Naive thymus-derived CD8-positive, alpha-beta T cell (primary cell): ENCODE measurements around the gene H6PD. TPM values are rescaled to one million over a fixed set of nuclear protein-coding genes. Genes with fewer than 3 reads are reported as not detected.

Experiments
- ATAC-seq, 2 donors: fragments of 150-1000 bp; cut with Tn5 transposase in 1 of 2; sonication (Bioruptor Pico), chemical (Tn5 transposase) in 1 of 2; 1 replicate in 1 of 2; 2 replicates in 1 of 2; pipeline ENCODE4 v1.10.0; 2021; ENCODE audit warnings: mild to moderate bottlenecking in 2 of 2, moderate library complexity in 2 of 2
- POLR2A ChIA-PET: fragments of 350-600 bp; sonication (Branson Sonifier 250); formaldehyde crosslinking; loops from one replicate; lab custom pipeline; 2021; ENCODE audit warnings: antibody characterized with exemption; lab: Charles Lee
- DNase-seq, 10 donors: peaks; one replicate each; pipeline versions ENCODE4 v3.0.0 to v3.0.0-alpha.2; 2020 to 2022
- H3K27ac Mint-ChIP-seq, 10 donors: one replicate each; pipeline ENCODE4 v1.8.0; 2020 to 2022; ENCODE audit warnings: mild to moderate bottlenecking in 10 of 10, mixed read lengths in 10 of 10, moderate library complexity in 4 of 10, inconsistent platforms in 1 of 10
- H3K27me3 Mint-ChIP-seq, 5 donors: one replicate each; pipeline ENCODE4 v1.8.0; 2021 to 2022; ENCODE audit warnings: mixed read lengths in 5 of 5
- H3K36me3 Mint-ChIP-seq, 3 donors: one replicate each; pipeline ENCODE4 v1.8.0; 2020 to 2022; ENCODE audit warnings: mixed read lengths in 3 of 3, mild to moderate bottlenecking in 2 of 3, inconsistent platforms in 1 of 3
- H3K4me1 Mint-ChIP-seq, 4 donors: one replicate each; pipeline ENCODE4 v1.8.0; 2021 to 2022; ENCODE audit warnings: mixed read lengths in 4 of 4
- H3K4me3 Mint-ChIP-seq, 10 donors: one replicate each; pipeline ENCODE4 v1.8.0; 2020 to 2022; ENCODE audit warnings: mild to moderate bottlenecking in 10 of 10, mixed read lengths in 10 of 10, moderate library complexity in 6 of 10, inconsistent platforms in 1 of 10
- H3K9me3 Mint-ChIP-seq, 9 donors: one replicate each; pipeline ENCODE4 v1.8.0; 2020 to 2022; ENCODE audit warnings: mixed read lengths in 9 of 9, mild to moderate bottlenecking in 3 of 9, inconsistent platforms in 1 of 9, moderate library complexity in 1 of 9
- polyA plus RNA-seq, 3 donors: library from polyadenylated mRNA; unstranded; fragments of 300-500 nt; fragmentation: Illumina TruSeq; gene quantifications; one replicate each; pipeline ENCODE4 v1.2.3, GENCODE V29; 2021
- total RNA-seq, 8 experiments: library from RNA in 2 of 8; stranded (reverse) in 2 of 8; gene quantifications; one replicate each; pipeline ENCODE4 v1.2.3 and lab custom pipeline; 2021 to 2026

The H6PD gene
- total and polyA plus RNA-seq, 5 experiments from 2014 or later = 8.5 to 18.9 (median 14.9) TPM

DNA sequence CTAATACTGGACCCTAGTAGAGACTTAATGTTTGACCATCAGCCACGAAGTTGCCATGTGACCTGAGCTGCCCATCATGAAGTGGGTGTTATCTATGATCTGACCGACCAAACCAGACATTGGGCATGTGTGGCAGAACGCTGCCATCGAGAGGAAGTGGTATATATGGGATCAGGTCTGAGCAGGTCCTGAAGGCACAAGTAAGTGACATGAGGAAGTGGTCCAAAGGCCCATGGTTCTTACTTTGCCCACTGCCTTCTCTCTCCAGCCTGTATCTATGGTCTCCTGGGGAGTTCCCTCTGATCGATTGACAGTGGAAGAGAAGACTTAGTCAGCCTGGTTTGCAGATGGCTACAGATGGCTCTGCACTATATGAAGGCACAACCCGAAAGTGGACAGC lies 66.0 kb downstream of the H6PD start:
- POLR2A ChIA-PET = no interaction called here
- Mint-ChIP-seq H3K27ac (no peak overlapping the region), H3K36me3 (no peaks in the 10 kb centered on the region), H3K9me3 (no peaks in the 10 kb centered on the region), H3K4me1 (peaks cover 2 to 14% (median 9%) of the 10 kb centered on the region in 4 donors), H3K27me3 (peaks cover 0 to 9% (median 0%) of the 10 kb centered on the region in 5 donors), H3K4me3 (no peak overlapping the region)
- ATAC-seq = no peak
- DNase-seq = no peak

DNA sequence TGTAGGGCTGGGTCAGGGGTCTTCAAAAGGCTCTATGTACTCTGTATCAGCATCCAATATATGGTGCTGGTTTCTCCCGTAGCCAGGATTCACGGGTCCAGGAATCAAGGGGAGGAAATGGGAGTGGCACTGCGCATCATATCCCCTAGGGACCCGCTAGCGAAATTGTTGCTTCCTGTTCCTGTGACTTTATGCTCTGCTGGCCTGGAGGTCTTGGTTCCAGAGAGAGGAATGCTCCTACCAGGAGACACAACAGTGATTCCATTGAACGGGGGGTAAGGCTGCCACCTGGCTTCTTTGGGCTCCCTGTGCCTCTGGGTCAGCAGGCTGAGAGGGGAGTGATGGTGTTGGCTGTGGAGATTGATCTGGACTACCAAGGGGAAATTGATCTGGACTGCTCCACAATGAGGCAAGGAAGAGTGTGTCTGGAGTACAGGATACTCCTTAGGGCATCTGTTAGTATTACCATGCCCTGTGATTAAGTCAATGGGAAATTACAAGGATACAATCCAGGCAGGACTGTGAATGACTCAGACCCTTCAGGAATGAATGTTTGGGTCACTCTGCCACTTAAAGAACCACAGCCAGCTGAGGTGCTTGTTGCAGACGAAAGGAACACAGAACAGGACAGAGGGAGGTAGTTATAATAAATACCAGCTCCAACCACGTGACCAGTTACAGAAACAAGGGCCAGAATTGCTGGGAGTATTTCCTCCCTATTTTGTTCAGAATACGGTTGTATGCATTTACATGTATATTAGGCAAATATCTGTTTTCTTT lies 68.4 kb downstream of the H6PD start:
- Mint-ChIP-seq H3K27me3 (peaks cover 0 to 5% (median 0%) of the 10 kb centered on the region in 5 donors), H3K27ac (no peak overlapping the region), H3K4me1 (peaks cover 2 to 14% (median 7%) of the 10 kb centered on the region in 4 donors), H3K4me3 (no peak overlapping the region), H3K36me3 (no peaks in the 10 kb centered on the region), H3K9me3 (no peaks in the 10 kb centered on the region)
- POLR2A ChIA-PET = no interaction called here
- DNase-seq (no peak), ATAC-seq (no peak)

GRCh38 chr1:9303916-9304315 lies 69.3 kb downstream of the H6PD start:
- POLR2A ChIA-PET = no interaction called here
- no peak for ATAC-seq
- no peak for DNase-seq
- Mint-ChIP-seq H3K27me3 (peaks cover 0 to 5% (median 0%) of the 10 kb centered on the region in 5 donors), H3K4me1 (peaks cover 2 to 14% (median 10%) of the 10 kb centered on the region in 4 donors), H3K4me3 (no peak overlapping the region), H3K27ac (no peak overlapping the region), H3K36me3 (no peaks in the 10 kb centered on the region), H3K9me3 (no peaks in the 10 kb centered on the region)

DNA sequence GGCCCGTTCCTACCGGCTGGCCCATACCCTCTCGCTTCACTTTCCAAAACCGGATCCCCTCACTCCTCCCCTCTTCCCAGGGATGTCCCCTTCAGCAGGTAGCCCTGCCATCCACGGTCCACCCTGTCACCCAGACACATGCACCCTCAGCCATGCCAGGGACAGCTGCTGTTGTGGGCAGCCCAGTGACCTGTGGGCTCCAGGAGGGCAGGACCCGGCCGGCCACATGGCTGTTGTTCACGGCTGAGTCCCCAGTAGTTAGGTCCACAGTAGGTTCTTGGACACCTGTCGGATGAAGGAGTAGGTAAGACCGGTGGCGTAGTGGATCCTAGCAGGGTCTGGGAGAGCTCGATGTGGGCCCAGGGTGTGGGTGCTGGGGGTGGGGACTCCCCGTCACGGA lies 70.6 kb downstream of the H6PD start:
- Mint-ChIP-seq H3K36me3 (no peaks in the 10 kb centered on the region), H3K9me3 (no peaks in the 10 kb centered on the region), H3K4me1 (peaks cover 2 to 14% (median 11%) of the 10 kb centered on the region in 4 donors), H3K27ac (peak overlapping the region in 1 of 10 donors; percentile 55), H3K27me3 (peaks cover 0 to 5% (median 0%) of the 10 kb centered on the region in 5 donors), H3K4me3 (no peak overlapping the region)
- no peak for DNase-seq
- POLR2A ChIA-PET = no interaction called here
- ATAC-seq = no peak

GRCh38 chr1:9306006-9306405 lies 71.4 kb downstream of the H6PD start:
- H3K36me3 Mint-ChIP-seq = no peaks in the 10 kb centered on the region
- no peak overlapping the region for H3K27ac Mint-ChIP-seq
- DNase-seq (no peak), ATAC-seq (no peak)
- H3K27me3 Mint-ChIP-seq = peaks cover 0 to 5% (median 0%) of the 10 kb centered on the region in 5 donors
- no peak overlapping the region for H3K4me3 Mint-ChIP-seq
- H3K4me1 Mint-ChIP-seq = peaks cover 0 to 10% (median 6%) of the 10 kb centered on the region in 4 donors
- POLR2A ChIA-PET = no interaction called here
- H3K9me3 Mint-ChIP-seq = no peaks in the 10 kb centered on the region

- H3K36me3 Mint-ChIP-seq = no peaks in the 10 kb centered on the region
- H3K27me3 Mint-ChIP-seq = peaks cover 0 to 5% (median 0%) of the 10 kb centered on the region in 5 donors
- no peaks in the 10 kb centered on the region for H3K9me3 Mint-ChIP-seq
- POLR2A ChIA-PET = no interaction called here
- DNase-seq (no peak), ATAC-seq (no peak)
- H3K4me3 Mint-ChIP-seq = no peak overlapping the region
- H3K4me1 Mint-ChIP-seq = peaks cover 0 to 10% (median 6%) of the 10 kb centered on the region in 4 donors
- no peak overlapping the region for H3K27ac Mint-ChIP-seq
These were observed 72.7 kb downstream of the H6PD start for GRCh38 chr1:9307303-9307702.

DNA sequence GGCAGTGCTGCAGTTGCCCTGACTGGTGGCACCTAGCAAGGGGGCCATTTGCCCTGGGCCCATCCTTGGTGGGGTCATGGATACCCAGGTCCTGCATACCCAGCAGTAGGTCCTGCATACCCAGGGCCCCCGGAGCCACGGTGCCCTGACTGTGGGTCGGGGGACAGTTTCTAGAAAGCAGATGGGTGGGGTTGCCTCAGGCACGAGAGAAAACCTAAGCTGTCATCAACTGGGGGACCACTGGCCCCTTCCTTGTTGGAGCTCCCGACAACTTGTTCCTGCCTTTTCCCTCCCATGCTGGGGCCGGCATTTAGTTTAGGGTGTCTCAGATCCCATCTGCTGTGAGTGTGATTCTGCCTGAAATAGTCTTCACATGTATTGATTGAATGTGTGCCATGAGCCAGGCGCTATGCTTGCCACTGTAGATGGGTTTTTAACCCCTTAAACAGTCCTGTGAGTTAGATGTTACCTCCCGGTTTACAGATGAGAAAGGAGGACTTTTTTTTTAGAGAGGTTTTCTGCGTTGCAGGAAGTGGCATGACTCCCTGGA lies 73.7 kb downstream of the H6PD start:
- H3K27ac Mint-ChIP-seq = peak overlapping the region in 1 of 10 donors; percentile 37
- H3K27me3 Mint-ChIP-seq = peaks cover 0 to 5% (median 0%) of the 10 kb centered on the region in 5 donors
- POLR2A ChIA-PET = interaction anchor here (0.6 kb wide), 1 partner anchor 13 kb away, joined by 3 read pairs; no protein-coding TSS in a partner anchor
- ATAC-seq (no peak), DNase-seq (no peak)
- H3K4me1 Mint-ChIP-seq = peaks cover 0 to 6% (median 4%) of the 10 kb centered on the region in 4 donors
- no peaks in the 10 kb centered on the region for H3K9me3 Mint-ChIP-seq
- H3K36me3 Mint-ChIP-seq = no peaks in the 10 kb centered on the region
- H3K4me3 Mint-ChIP-seq = no peak overlapping the region

DNA sequence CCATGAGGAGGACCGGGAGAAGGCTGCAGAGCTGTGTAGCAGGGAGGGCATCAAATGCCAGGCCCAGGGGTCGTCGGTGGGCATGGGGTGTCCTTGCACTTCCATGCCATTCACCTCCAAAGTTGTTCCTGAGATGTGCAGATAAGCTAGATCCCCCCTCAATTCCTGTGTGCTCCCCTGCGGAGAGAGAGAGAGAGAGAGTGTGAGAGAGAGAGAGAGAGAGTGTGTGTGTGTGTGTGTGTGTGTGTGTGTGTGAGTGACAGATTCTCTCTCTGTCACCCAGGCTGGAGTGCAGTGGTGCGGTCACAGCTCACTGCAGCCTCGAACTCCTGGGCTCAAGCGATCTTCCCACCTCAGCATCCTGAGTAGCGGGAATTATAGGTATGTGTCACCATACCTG lies 74.5 kb downstream of the H6PD start:
- H3K27me3 Mint-ChIP-seq = peaks cover 0 to 5% (median 0%) of the 10 kb centered on the region in 5 donors
- no peak for ATAC-seq
- H3K27ac Mint-ChIP-seq = peak overlapping the region in 2 of 10 donors; percentile 31 to 37
- DNase-seq = no peak
- no peaks in the 10 kb centered on the region for H3K36me3 Mint-ChIP-seq
- POLR2A ChIA-PET = interaction anchor here (0.6 kb wide), 1 partner anchor 14 kb away, joined by 3 read pairs; no protein-coding TSS in a partner anchor
- no peaks in the 10 kb centered on the region for H3K9me3 Mint-ChIP-seq
- H3K4me1 Mint-ChIP-seq = peaks cover 0 to 6% (median 3%) of the 10 kb centered on the region in 4 donors
- no peak overlapping the region for H3K4me3 Mint-ChIP-seq

GRCh38 chr1:9309991-9310390 lies 75.4 kb downstream of the H6PD start:
- Mint-ChIP-seq H3K27me3 (peaks cover 0 to 3% (median 0%) of the 10 kb centered on the region in 5 donors), H3K9me3 (no peaks in the 10 kb centered on the region), H3K36me3 (no peaks in the 10 kb centered on the region), H3K4me3 (no peak overlapping the region), H3K27ac (peak overlapping the region in 1 of 10 donors; percentile 65), H3K4me1 (peaks cover 1 to 11% (median 4%) of the 10 kb centered on the region in 4 donors)
- ATAC-seq (no peak), DNase-seq (no peak)
- POLR2A ChIA-PET = interaction anchor here (0.5 kb wide), 1 partner anchor 11 kb away, joined by 8 read pairs; no protein-coding TSS in a partner anchor

DNA sequence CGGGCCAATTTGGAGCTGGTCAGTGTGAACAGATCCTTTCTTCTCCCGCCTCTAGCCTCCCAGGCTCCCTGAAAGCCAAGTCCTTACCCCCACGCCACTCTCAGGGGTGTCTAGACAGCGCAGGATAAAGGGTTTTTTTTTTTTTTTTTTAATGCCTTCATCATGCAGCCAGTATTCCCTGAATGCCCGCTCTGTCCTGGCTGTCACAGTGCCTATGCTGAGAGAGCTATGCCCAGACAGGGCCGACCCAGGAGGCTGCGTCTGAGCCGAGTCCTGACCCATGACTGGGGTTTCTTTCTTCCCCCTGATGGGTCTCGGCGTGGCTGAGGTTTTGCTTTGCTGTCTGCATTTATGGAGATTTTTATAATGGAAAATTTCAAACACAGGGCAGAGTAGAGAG lies 76.5 kb downstream of the H6PD start:
- Mint-ChIP-seq H3K4me1 (peaks cover 5 to 20% (median 11%) of the 10 kb centered on the region in 4 donors), H3K27ac (no peak overlapping the region), H3K36me3 (no peaks in the 10 kb centered on the region), H3K4me3 (no peak overlapping the region), H3K9me3 (no peaks in the 10 kb centered on the region), H3K27me3 (no peaks in the 10 kb centered on the region)
- POLR2A ChIA-PET = no interaction called here
- ATAC-seq (no peak), DNase-seq (no peak)

GRCh38 chr1:9311479-9311878 lies 76.9 kb downstream of the H6PD start:
- POLR2A ChIA-PET = no interaction called here
- no peaks in the 10 kb centered on the region for H3K27me3 Mint-ChIP-seq
- H3K4me1 Mint-ChIP-seq = peaks cover 4 to 20% (median 12%) of the 10 kb centered on the region in 4 donors
- H3K36me3 Mint-ChIP-seq = no peaks in the 10 kb centered on the region
- H3K27ac Mint-ChIP-seq = no peak overlapping the region
- DNase-seq = no peak
- no peak for ATAC-seq
- no peaks in the 10 kb centered on the region for H3K9me3 Mint-ChIP-seq
- H3K4me3 Mint-ChIP-seq = no peak overlapping the region

DNA sequence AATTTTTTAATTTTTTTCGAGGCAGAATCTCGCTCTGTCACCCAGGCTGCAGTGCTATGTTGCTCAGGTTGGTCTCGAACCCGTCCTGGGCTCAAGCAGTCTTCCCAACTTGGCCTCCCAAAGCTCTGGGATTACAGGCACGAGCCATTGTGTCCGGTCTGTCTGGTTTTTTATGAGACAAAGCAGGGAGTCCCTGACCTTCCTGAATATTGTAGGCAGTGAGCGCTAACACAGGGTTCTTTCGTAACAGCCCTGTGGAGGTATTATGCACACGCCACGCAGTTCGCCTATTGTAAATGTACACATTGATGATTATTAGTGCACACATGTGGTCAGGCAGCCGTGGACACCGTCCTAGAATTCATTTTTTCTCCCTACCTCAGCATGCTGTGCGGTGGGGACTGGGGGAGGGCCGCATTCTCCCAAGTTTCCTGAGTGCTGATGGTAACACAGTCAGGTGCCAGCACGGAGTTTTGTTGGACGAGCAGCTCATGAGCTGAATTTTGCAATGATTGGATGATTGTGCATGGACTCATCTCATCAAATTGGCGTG lies 77.7 kb downstream of the H6PD start:
- H3K36me3 Mint-ChIP-seq = no peaks in the 10 kb centered on the region
- ATAC-seq (no peak), DNase-seq (no peak)
- no peak overlapping the region for H3K27ac Mint-ChIP-seq
- H3K4me1 Mint-ChIP-seq = peaks cover 7 to 25% (median 15%) of the 10 kb centered on the region in 4 donors
- H3K4me3 Mint-ChIP-seq = no peak overlapping the region
- H3K27me3 Mint-ChIP-seq = no peaks in the 10 kb centered on the region
- H3K9me3 Mint-ChIP-seq = no peaks in the 10 kb centered on the region
- POLR2A ChIA-PET = no interaction called here

DNA sequence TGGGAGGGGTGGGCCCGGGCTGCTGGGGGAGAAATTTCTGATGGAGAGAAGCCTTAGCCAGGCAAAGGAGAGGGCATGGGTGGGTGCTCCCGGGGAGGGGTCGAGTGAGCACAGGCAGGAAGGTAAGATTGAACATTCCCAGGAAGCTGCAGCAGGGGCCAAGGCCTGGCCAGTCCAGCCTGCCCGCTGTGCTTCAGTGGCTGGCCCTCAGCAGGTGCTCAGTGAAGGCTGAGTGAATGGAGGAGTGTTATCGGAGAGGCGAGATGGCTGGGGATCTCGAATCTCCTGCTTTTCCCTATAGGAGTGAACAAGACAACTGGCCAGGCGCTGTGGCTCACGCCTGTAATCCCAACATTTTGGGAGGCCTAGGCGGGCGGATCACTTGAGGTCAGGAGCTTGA lies 79.0 kb downstream of the H6PD start:
- no peak for ATAC-seq
- POLR2A ChIA-PET = no interaction called here
- no peaks in the 10 kb centered on the region for H3K9me3 Mint-ChIP-seq
- H3K4me3 Mint-ChIP-seq = no peak overlapping the region
- peaks cover 8 to 37% (median 26%) of the 10 kb centered on the region in 4 donors for H3K4me1 Mint-ChIP-seq
- DNase-seq = no peak
- no peaks in the 10 kb centered on the region for H3K27me3 Mint-ChIP-seq
- no peaks in the 10 kb centered on the region for H3K36me3 Mint-ChIP-seq
- H3K27ac Mint-ChIP-seq = no peak overlapping the region
